ENCODE data around the gene SLAMF7. TPM values are rescaled to one million over a fixed set of nuclear protein-coding genes. Genes with fewer than 3 reads are reported as not detected.

SLAMF7 gene
- total RNA-seq, 4 donors from 2014 or later, result 2.5 to 3.9 (median 2.7) TPM

DNA sequence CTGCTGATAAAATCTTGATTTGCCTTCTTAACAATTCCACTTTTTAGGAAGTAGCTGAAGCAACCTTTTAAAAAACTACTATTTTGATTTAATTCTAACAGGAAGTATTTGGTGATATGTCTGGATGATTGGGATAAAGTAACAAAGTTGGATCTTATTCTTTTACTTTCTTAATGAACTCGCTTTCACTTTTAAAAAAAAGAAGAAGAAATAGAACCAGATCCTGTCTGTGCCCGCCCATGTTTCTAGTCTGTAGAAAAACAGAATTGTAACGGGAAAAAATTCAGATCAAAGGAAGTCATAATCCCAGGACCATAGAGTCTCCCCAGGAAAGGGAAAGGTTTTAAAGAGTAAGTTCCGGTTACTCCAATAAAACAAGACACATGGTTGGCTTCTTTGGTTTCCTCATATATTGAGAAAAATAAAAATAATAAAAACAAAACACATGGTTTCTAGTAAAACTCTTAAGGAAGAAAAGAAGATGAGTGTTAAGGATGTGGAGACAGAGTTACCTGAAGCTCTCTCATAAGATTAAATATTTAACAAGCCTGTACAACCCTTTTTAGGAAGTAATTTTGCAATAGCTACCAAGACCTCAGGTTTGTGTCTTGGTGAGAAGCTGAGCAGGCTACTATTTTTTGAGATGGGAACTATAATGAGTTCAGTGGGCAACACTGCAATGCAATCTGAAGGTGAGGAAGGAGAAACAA is 32.4 kb upstream of the SLAMF7 start:
- Histone ChIP-seq H3K9me3 (no peaks in the 10 kb centered on the region), H3K27ac (peak overlapping the region; percentile 51 to 88 (median 70)), H3K36me3 (no peaks in the 10 kb centered on the region), H3K4me3 (peak overlapping the region in 1 of 4 donors; percentile 51), H3K4me1 (peaks cover 0 to 15% (median 3%) of the 10 kb centered on the region in 4 donors), H3K27me3 (no peaks in the 10 kb centered on the region)
- no peak for DNase-seq
- TF ChIP-seq POLR2A (IDR thresholded peaks at IDR 0.05), result no peak
- TF ChIP-seq, protein P1, sequence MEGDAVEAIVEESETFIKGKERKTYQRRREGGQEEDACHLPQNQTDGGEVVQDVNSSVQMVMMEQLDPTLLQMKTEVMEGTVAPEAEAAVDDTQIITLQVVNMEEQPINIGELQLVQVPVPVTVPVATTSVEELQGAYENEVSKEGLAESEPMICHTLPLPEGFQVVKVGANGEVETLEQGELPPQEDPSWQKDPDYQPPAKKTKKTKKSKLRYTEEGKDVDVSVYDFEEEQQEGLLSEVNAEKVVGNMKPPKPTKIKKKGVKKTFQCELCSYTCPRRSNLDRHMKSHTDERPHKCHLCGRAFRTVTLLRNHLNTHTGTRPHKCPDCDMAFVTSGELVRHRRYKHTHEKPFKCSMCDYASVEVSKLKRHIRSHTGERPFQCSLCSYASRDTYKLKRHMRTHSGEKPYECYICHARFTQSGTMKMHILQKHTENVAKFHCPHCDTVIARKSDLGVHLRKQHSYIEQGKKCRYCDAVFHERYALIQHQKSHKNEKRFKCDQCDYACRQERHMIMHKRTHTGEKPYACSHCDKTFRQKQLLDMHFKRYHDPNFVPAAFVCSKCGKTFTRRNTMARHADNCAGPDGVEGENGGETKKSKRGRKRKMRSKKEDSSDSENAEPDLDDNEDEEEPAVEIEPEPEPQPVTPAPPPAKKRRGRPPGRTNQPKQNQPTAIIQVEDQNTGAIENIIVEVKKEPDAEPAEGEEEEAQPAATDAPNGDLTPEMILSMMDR (IDR thresholded peaks at IDR 0.05), result no peak

DNA sequence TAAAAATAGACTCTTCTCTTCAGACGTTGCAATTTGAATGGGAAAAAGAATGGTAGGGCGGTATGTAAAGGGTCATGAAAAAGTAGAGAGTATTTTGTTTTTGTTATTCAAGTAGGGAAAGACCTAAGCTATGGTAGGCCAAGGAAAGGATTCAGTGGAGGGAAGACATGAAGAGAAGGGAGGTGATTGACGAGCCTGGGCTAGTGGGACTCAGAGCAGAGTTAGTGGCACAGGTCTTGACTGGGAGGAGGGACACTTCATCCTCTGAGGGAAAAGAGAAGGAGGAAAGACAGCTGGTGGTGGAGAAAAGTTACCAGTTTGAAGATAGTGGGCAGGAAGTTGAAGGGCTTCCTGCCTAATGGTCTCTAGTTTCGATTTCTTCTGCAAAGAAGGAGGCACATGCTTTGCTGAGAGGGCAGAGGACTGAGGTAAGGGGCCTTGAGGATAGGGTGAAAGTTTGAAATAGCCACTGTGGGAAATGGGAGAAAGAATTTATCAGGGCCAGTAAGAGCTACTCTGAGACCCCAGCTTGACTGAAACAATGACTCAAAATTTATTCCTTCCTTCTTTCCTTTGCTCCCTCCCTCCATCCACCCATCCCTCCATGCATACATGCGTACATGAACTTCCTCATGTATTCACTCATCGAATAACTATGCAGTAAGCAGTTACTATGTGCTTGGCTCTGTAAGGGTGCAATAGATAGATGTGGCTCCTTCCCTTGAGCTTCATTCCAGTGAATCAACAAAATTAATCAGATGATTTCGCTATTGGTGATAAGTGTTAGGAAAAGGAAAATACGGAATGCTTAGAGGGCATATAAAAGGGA is 31.6 kb upstream of the SLAMF7 start:
- peak in 1 of 3 donors; percentile 39 for DNase-seq
- Histone ChIP-seq H3K4me3 (peak overlapping the region in 3 of 4 donors; percentile 3 to 51 (median 5)), H3K9me3 (no peaks in the 10 kb centered on the region), H3K4me1 (peaks cover 0 to 21% (median 6%) of the 10 kb centered on the region in 4 donors), H3K27me3 (no peaks in the 10 kb centered on the region), H3K27ac (peak overlapping the region; percentile 51 to 88 (median 70)), H3K36me3 (no peaks in the 10 kb centered on the region)
- TF ChIP-seq POLR2A (IDR thresholded peaks at IDR 0.05), result no peak
- TF ChIP-seq, protein P1 (IDR thresholded peaks at IDR 0.05), result no peak

DNA sequence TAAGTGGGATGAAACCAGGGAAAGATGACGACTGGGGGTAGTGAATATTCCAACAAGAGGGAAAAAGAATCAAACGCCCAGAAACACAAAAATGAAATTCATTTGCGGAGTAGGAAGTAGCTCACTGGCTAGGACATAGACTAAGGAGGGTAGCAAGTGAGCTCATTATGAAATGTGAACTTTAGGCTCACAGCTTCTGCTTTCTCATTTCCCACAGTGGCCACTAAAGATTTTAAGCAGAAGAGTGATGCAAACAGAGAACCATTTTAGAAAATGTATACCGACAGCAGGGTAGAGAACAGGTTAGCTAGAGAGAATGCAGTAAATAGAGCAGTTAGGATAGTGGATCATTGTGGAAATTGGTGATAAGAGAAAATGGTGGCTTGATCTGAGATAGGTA is 30.9 kb upstream of the SLAMF7 start:
- TF ChIP-seq, protein P1 (IDR thresholded peaks at IDR 0.05), result no peak
- no peak for TF ChIP-seq POLR2A (IDR thresholded peaks at IDR 0.05)
- no peak for DNase-seq

DNA sequence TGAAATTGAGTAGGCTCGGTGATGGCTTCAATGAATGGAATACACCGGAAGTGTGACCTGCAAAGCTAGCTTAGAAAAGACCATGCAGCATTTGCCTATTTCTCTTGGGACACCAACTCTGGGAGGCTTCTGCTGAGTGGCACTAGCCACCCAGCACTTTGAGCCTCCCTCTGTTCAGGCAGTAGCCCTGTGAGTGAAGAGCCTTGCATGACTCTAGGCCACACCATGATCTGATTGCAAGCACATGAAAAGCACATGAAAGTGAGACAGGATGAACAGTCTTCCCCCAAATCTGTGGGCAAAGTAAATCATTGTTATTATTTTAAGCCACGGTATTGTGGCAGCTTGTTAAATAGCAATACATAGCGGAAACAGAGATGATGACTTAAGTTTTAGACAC is 30.2 kb upstream of the SLAMF7 start:
- TF ChIP-seq, protein P1 (IDR thresholded peaks at IDR 0.05), result no peak
- Histone ChIP-seq H3K4me3 (peak overlapping the region in 1 of 4 donors; percentile 51), H3K4me1 (peaks cover 0 to 26% (median 7%) of the 10 kb centered on the region in 4 donors), H3K36me3 (no peaks in the 10 kb centered on the region), H3K27me3 (no peaks in the 10 kb centered on the region), H3K27ac (peak overlapping the region; percentile 51 to 88 (median 70)), H3K9me3 (no peaks in the 10 kb centered on the region)
- peak in 1 of 3 donors; percentile 36 for DNase-seq

More for the DNA sequence above, 30.9 kb upstream of the SLAMF7 start:
- Histone ChIP-seq H3K27ac (peak overlapping the region; percentile 51 to 88 (median 70)), H3K9me3 (no peaks in the 10 kb centered on the region), H3K27me3 (no peaks in the 10 kb centered on the region), H3K4me3 (peak overlapping the region in 3 of 4 donors; percentile 3 to 51 (median 5)), H3K4me1 (peaks cover 0 to 26% (median 7%) of the 10 kb centered on the region in 4 donors), H3K36me3 (no peaks in the 10 kb centered on the region)

DNA sequence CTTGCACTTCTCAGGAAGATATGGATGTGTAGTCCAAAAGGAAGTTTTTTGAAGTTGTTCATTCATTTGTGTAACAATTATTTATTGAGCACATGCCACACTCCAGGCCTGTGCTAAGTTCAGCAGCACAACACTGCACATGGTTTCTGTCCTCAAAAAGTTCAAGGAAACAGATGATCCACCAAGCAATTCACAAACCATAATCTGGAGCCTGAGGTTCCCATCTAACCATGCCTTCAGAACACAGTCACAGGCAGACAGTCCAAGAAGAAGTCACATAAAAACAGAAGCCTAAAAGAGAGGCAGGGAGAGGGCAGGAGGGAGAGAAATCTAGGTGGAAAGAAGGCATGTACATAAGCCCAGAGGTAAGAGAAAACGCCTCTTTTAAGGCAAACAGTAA is 29.3 kb upstream of the SLAMF7 start:
- H3K27me3 ChIP-seq, result no peaks in the 10 kb centered on the region
- no peak for DNase-seq
- H3K4me1 ChIP-seq, result peaks cover 0 to 23% (median 7%) of the 10 kb centered on the region in 4 donors
- no peaks in the 10 kb centered on the region for H3K36me3 ChIP-seq
- no peaks in the 10 kb centered on the region for H3K9me3 ChIP-seq
- H3K4me3 ChIP-seq, result peak overlapping the region; percentile 4 to 51 (median 46)
- H3K27ac ChIP-seq, result peak overlapping the region in 3 of 4 donors; percentile 65 to 88 (median 84)
- TF ChIP-seq POLR2A (IDR thresholded peaks at IDR 0.05), result no peak
- TF ChIP-seq, protein P1 (IDR thresholded peaks at IDR 0.05), result no peak

Measured in Peyer's patch (tissue), 4 donors.